Measurements from ENCODE around the gene TSPAN11.

TSPAN11 gene

DNA sequence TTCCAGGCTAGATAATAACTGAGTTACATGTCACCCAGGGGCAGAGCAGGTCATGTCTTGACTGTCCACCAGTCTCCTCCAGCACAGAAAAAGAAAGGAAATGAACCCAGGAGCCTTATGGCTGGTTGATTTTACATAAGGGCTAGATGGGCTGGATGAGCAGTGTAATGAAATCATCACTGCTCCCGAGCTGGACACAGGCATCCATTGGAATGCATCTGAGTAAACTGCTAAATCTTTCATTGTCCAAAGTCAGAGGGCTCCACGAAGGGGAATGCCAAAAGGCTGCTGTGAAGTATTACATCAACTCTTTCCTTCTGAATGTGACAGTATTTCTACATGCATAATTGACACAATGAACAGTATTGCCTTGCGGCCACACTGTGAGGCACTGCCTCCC, 30.1 kb upstream of the TSPAN11 start:
- Histone ChIP-seq H3K4me3 (no peak overlapping the region), H3K36me3 (no peaks in the 10 kb centered on the region), H3K4me1 (no peaks in the 10 kb centered on the region), H3K9me3 (no peaks in the 10 kb centered on the region), H3K27ac (no peak overlapping the region), H3K9ac (no peak overlapping the region), H3K4me2 (no peak overlapping the region), H3K27me3 (no peaks in the 10 kb centered on the region), H4K20me1 (no peaks in the 10 kb centered on the region)
- no peak for TF ChIP-seq Cebpa-rat (IDR thresholded peaks at IDR 0.05)

DNA sequence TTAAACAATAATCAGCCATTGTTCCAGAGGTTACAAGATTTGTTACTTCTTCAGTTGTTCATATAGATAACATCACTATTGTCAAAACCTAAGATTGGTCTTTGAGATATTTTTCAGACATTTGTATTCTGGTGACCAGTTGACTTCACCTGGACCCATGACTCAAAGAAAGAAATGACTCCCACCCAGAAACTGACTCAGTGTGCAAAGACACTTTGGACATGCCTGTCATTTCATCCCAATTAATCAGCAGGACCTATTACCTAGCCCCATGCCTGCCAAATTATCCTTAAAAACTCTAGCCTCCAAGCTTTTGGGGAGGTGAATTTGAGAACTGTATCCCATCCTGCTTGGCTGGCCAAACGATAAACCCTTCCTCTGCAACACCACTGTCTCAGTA, 27.7 kb upstream of the TSPAN11 start:
- Histone ChIP-seq H3K27ac (no peak overlapping the region), H3K4me1 (no peaks in the 10 kb centered on the region), H3K4me2 (no peak overlapping the region), H3K27me3 (no peaks in the 10 kb centered on the region), H3K36me3 (no peaks in the 10 kb centered on the region), H3K4me3 (no peak overlapping the region), H3K9ac (no peak overlapping the region), H4K20me1 (no peaks in the 10 kb centered on the region), H3K9me3 (no peaks in the 10 kb centered on the region)
- TF ChIP-seq Cebpa-rat (IDR thresholded peaks at IDR 0.05) = no peak

DNA sequence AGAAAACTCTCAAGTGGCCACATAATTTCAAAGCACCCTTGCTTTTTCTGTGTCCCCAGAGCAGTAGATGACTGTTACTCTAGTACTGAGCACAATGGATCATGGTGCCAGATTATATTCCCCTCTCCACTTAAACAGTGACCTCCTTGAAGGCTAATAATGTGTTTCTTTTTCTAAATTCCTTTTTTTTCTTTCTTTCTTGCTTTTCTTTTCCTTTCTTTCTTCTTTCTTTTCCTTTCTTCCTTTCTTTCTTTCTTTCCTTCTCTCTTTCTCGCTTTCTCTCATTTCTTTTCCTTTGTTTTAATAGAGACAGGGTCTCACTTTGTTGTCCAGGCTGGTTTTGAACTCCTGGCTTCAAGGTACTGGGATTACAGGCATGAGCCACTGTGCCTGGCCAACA, 26.2 kb upstream of the TSPAN11 start:
- Histone ChIP-seq H3K4me3 (no peak overlapping the region), H3K4me2 (no peak overlapping the region), H3K9me3 (no peaks in the 10 kb centered on the region), H3K27ac (no peak overlapping the region), H3K4me1 (no peaks in the 10 kb centered on the region), H3K36me3 (no peaks in the 10 kb centered on the region), H4K20me1 (no peaks in the 10 kb centered on the region), H3K9ac (no peak overlapping the region), H3K27me3 (no peaks in the 10 kb centered on the region)
- no peak for TF ChIP-seq Cebpa-rat (IDR thresholded peaks at IDR 0.05)

DNA sequence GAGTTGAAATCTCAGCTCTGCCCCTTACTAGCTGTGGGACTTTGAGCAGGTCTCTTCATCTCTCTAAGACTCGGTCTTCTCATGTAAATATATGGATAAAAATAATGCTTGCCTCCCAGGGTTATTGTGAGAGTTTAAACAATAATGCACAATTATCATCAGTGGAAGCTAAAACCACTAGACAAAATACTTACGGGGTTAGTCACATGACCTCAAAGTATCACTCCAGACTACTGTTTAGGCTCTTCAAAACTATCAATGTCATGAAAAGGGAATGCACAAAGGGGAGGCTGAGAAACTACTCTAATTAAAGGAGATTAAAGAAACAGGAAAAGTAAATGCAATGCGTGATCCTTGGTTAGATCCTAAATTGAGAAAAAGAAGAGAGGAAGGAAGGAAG, 24.5 kb upstream of the TSPAN11 start:
- no peaks in the 10 kb centered on the region for H3K36me3 ChIP-seq

DNA sequence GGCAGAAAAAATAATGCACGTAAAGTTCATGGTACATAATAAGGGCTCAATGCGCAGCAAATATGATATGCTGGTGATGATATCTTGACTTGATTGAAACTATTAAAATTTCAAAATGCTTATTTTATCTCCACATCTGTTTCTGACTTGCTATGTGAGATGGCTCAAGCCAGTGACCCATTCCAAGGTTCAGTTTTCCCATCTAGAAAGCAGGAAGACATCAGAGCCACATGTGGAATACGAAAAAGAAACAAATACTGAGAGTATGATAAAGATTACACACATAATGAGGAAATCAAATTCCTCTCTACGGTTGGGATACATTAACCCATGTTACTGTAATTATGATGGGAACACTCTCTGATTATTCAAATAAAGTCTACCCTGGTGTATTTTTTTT, 24.0 kb upstream of the TSPAN11 start:
- no peaks in the 10 kb centered on the region for H4K20me1 ChIP-seq
- no peak for TF ChIP-seq Cebpa-rat (IDR thresholded peaks at IDR 0.05)
- H3K4me2 ChIP-seq = no peak overlapping the region
- no peak overlapping the region for H3K9ac ChIP-seq
- H3K4me1 ChIP-seq = no peaks in the 10 kb centered on the region
- H3K36me3 ChIP-seq = no peaks in the 10 kb centered on the region
- no peaks in the 10 kb centered on the region for H3K27me3 ChIP-seq
- no peak overlapping the region for H3K4me3 ChIP-seq
- no peak overlapping the region for H3K27ac ChIP-seq
- no peaks in the 10 kb centered on the region for H3K9me3 ChIP-seq

More for the DNA sequence above, 24.5 kb upstream of the TSPAN11 start:
- H3K9ac ChIP-seq = no peak overlapping the region
- no peaks in the 10 kb centered on the region for H3K27me3 ChIP-seq
- H3K4me2 ChIP-seq = no peak overlapping the region
- H4K20me1 ChIP-seq = no peaks in the 10 kb centered on the region
- H3K9me3 ChIP-seq = no peaks in the 10 kb centered on the region
- H3K4me1 ChIP-seq = no peaks in the 10 kb centered on the region
- TF ChIP-seq Cebpa-rat (IDR thresholded peaks at IDR 0.05) = no peak
- no peak overlapping the region for H3K27ac ChIP-seq
- no peak overlapping the region for H3K4me3 ChIP-seq

DNA sequence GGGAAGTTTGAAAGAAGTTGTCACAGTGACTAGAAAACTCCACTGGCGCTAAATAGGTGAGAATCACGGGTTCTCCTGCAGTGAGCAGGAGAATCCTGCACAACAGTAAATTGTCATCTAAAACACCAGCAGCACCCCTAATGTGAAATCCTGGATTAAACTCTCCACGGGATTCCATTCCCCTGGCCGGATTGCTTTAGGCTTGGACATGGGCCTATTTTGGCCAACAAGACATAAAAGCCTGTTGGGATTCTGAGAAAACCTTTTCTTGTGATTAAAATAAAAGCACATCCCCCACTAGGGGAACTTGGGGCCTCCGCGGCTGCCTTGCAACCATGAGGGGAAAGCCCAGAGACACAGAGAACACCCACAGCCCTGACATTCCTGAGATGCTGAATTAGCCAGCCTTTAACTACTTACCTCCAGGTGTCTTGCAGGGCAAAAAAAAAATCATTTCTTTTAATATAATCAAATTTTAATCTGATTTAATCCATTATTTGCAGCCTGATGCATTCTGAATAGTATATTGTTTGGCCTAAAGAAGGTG, 21.0 kb upstream of the TSPAN11 start:
- no peak overlapping the region for H3K4me2 ChIP-seq
- no peak overlapping the region for H3K4me3 ChIP-seq
- H3K9me3 ChIP-seq = no peaks in the 10 kb centered on the region
- no peak overlapping the region for H3K27ac ChIP-seq
- H3K4me1 ChIP-seq = no peaks in the 10 kb centered on the region
- no peaks in the 10 kb centered on the region for H3K36me3 ChIP-seq
- no peak overlapping the region for H3K9ac ChIP-seq
- no peaks in the 10 kb centered on the region for H3K27me3 ChIP-seq
- no peaks in the 10 kb centered on the region for H4K20me1 ChIP-seq
- no peak for TF ChIP-seq Cebpa-rat (IDR thresholded peaks at IDR 0.05)

DNA sequence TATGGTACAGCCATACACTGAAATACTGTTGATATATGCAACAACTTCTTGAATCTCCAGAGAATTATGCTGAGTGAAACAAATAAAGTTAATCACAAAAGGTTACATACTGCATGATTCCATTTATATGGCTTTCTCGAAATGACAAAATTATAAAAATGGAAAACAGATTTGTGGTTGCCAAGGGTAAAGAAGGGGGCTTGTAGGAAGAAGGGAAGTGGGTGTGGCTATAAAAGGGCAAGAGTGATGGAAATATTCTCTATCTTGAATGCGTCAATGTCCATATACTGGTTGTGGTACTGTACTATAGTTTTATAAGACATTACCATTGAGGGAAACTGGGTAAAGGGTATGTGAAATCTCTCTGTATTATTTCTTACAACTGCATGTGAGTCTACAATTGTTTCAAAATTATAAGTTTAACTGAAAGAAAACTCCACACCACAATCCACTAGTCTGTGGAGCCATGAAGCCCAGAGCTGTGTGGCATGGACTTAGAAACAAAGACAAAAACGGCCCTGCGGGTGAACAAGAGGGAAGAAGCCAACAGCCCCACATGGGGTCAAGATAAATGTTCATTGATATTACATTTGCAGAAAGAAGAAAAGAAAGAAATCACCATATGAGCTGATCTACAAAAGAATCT, 18.3 kb upstream of the TSPAN11 start:
- Histone ChIP-seq H4K20me1 (no peaks in the 10 kb centered on the region), H3K27me3 (no peaks in the 10 kb centered on the region), H3K36me3 (no peaks in the 10 kb centered on the region), H3K9ac (no peak overlapping the region), H3K4me2 (no peak overlapping the region), H3K9me3 (no peaks in the 10 kb centered on the region), H3K27ac (no peak overlapping the region), H3K4me3 (no peak overlapping the region), H3K4me1 (no peaks in the 10 kb centered on the region)
- TF ChIP-seq Cebpa-rat (IDR thresholded peaks at IDR 0.05) = no peak

DNA sequence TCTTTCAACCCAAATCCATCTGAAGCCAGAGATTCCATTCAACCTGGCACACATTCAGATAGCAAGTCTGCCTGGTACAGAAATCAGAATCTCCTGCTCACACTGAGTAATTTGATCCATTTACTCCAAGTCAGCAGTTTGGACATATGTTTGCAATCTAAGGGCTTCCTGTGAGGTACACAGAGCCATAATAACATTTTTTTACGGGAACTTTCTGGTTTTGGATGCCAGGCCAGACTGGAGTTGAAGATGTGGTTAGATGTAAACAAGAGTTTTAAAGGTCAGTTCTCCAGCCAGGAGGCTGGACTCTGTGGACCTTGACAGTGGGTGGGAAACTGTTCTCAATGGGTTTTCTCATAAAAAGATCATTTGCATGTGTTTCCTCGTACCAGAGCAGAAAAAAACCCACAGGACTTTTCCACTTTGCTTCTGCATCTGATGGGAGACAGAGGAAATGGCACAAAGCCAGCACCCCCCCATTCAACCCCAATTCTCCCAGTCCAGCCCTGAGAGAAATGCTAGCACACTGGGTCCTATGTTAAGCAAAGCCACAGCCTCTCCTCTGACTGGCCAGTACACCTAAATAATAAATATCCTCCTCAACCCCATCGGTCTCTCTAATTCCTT, 17.7 kb upstream of the TSPAN11 start:
- no peaks in the 10 kb centered on the region for H3K9me3 ChIP-seq
- TF ChIP-seq Cebpa-rat (IDR thresholded peaks at IDR 0.05) = no peak
- no peaks in the 10 kb centered on the region for H3K4me1 ChIP-seq
- H3K27ac ChIP-seq = no peak overlapping the region
- no peak overlapping the region for H3K4me2 ChIP-seq
- H3K36me3 ChIP-seq = no peaks in the 10 kb centered on the region
- H4K20me1 ChIP-seq = no peaks in the 10 kb centered on the region
- no peak overlapping the region for H3K4me3 ChIP-seq
- H3K27me3 ChIP-seq = no peaks in the 10 kb centered on the region
- H3K9ac ChIP-seq = no peak overlapping the region

DNA sequence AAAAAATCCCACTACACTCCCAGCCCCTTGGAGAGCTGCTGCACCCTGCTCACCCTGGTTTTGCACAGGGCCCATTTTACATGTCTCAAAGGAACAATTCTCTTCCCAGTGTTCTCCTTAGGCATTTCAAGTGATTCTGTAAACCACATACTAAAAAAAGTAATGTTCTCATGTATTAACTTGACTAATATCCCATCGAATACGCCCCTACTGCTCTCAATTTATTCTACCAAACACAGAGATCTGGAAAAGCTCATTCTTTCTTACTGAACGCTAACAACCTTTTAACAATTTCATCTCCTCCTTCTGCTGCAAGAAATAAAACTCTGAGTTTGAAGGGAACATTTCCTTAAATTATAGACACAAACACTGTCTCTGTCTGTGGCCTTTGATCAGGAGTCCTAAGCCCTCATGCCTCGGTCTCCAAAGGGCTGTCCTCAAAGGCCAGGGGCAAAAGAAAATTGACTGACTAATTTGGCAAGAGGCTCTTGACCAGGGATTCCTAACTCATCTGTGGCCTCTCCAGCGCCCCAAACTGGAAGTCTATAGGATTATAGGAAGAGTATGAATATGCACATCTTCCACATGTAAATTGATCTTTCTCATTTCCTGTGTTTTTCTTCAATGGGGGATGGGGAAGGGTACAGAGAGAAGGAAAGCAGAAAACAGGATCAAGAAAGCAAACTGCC, 17.1 kb upstream of the TSPAN11 start:
- no peaks in the 10 kb centered on the region for H3K4me1 ChIP-seq
- no peaks in the 10 kb centered on the region for H3K27me3 ChIP-seq
- H4K20me1 ChIP-seq = no peaks in the 10 kb centered on the region
- H3K36me3 ChIP-seq = no peaks in the 10 kb centered on the region
- H3K27ac ChIP-seq = no peak overlapping the region
- H3K9me3 ChIP-seq = no peaks in the 10 kb centered on the region
- no peak overlapping the region for H3K4me3 ChIP-seq
- TF ChIP-seq Cebpa-rat (IDR thresholded peaks at IDR 0.05) = no peak
- H3K9ac ChIP-seq = no peak overlapping the region
- H3K4me2 ChIP-seq = no peak overlapping the region

DNA sequence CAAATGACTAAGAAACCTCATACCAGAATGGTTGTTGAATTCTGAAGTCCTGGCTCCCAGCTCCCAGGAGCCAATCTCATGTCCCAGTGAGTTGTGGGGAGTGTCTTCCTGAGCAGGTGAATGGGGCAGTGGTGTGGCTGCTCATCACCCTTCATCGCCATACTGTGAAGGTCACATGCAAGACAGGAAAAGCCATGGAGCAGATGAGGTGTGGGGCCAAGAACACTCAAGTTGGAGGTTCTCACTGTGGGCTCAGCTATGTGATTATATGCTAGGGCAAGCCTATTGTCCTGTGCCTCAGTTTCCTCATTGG, 16.6 kb upstream of the TSPAN11 start:
- H3K4me3 ChIP-seq = no peak overlapping the region
- H3K9me3 ChIP-seq = no peaks in the 10 kb centered on the region
- H3K36me3 ChIP-seq = no peaks in the 10 kb centered on the region
- H3K4me1 ChIP-seq = no peaks in the 10 kb centered on the region
- no peaks in the 10 kb centered on the region for H3K27me3 ChIP-seq
- H3K4me2 ChIP-seq = no peak overlapping the region
- H3K9ac ChIP-seq = no peak overlapping the region
- no peak overlapping the region for H3K27ac ChIP-seq
- no peaks in the 10 kb centered on the region for H4K20me1 ChIP-seq
- no peak for TF ChIP-seq Cebpa-rat (IDR thresholded peaks at IDR 0.05)

Measured in BLaER1 (cell line).